ENCODE data around the gene REC8. TPM values are rescaled to one million over a fixed set of nuclear protein-coding genes. Genes with fewer than 3 reads are reported as not detected.
A peak's percentile ranks its signal among the peaks of the same experiment; 100 is the strongest.

REC8 gene
- total and polyA plus RNA-seq, 10 of the 15 experiments (the other 5 are each of a cell fraction or from before 2014, with no cell fraction given) = 4.2 to 76.9 (median 29.1) TPM

GRCh38 chr14:24141097-24141880 is 30.6 kb upstream of the REC8 start, which contains the start of gene EMC9 (continued):
- TF ChIP-seq MEF2B (IDR thresholded peaks at IDR 0.05; ENCODE audit: partially characterized antibody, poor library complexity, severe bottlenecking) = no peak
- peak; percentile 36 to 70; a peak in 2 of 4 replicates for TF ChIP-seq SRF (IDR thresholded peaks at IDR 0.05; ENCODE audit: low read depth in 2 of 2, low read length in 2 of 2)
- peak; percentile 79; the same call in 1 of the 2 replicates for TF ChIP-seq ZBTB40 (IDR thresholded peaks at IDR 0.05; ENCODE audit: borderline replicate concordance)
- peak; percentile 80; the same call in 1 of the 2 replicates for TF ChIP-seq PML (IDR thresholded peaks at IDR 0.05; ENCODE audit: low read length)
- TF ChIP-seq SP1 (IDR thresholded peaks at IDR 0.05; ENCODE audit: low read depth, low read length) = peak; percentile 94
- TF ChIP-seq RUNX3 (IDR thresholded peaks at IDR 0.05; ENCODE audit: low read length) = peak; percentile 63
- TF ChIP-seq PKNOX1 (IDR thresholded peaks at IDR 0.05) = peak; percentile 93
- TF ChIP-seq FOXM1 (IDR thresholded peaks at IDR 0.05; ENCODE audit: low read depth, low read length) = no peak; the same call in 1 of the 2 replicates
- no peak for TF ChIP-seq CHD1 (IDR thresholded peaks at IDR 0.05; ENCODE audit: low read depth, low read length)
- no peak for TF ChIP-seq SIX5 (IDR thresholded peaks at IDR 0.05; ENCODE audit: low read depth, low read length, severe bottlenecking)
- TF ChIP-seq BCLAF1 (IDR thresholded peaks at IDR 0.05) = no peak
- TF ChIP-seq CTCF (IDR thresholded peaks at IDR 0.05 in 2 of 3, conservative IDR thresholded peaks at IDR 0.05 in 1 of 3; ENCODE audit: control insufficient read depth in 2 of 3, extremely low read depth in 1 of 3, insufficient read depth in 1 of 3, low read depth in 3 of 3, low read length in 3 of 3) = peak in 2 of 3 experiments; percentile 27 to 35; a peak in 4 of 6 replicates
- peak; percentile 72 for TF ChIP-seq PBX3 (IDR thresholded peaks at IDR 0.05; ENCODE audit: insufficient replicate concordance, low read depth, low read length)
- TF ChIP-seq YY1 (IDR thresholded peaks at IDR 0.05; ENCODE audit: low read depth, low read length) = peak; percentile 40
